Esophagus (tissue), 2 donors: ENCODE data around the gene NFATC3. TPM values are rescaled to one million over a fixed set of nuclear protein-coding genes. Genes with fewer than 3 reads are reported as not detected.
"Not testable (repeated sequence)": the region's sequence is repeated elsewhere in the genome, so short reads cannot be mapped to it uniquely, and the experiment has no call there.

Experiments
- H3K27ac ChIP-seq, 2 donors: one replicate each; pipeline ENCODE4 v1.5.1; 2013; ENCODE audit warnings: low read depth in 2 of 2, mild to moderate bottlenecking in 2 of 2, inconsistent platforms in 1 of 2, low read length in 1 of 2, moderate library complexity in 1 of 2
- H3K27me3 ChIP-seq, 2 donors: one replicate each; pipeline ENCODE4 v1.6.1; 2013; ENCODE audit warnings: low read length in 2 of 2, control low read depth in 1 of 2, mild to moderate bottlenecking in 1 of 2; ENCODE audit not compliant: insufficient read depth in 2 of 2, control insufficient read depth in 1 of 2
- H3K36me3 ChIP-seq, 2 donors: one replicate each; pipeline ENCODE4 v1.6.1; 2013; ENCODE audit warnings: low read length in 1 of 2; ENCODE audit not compliant: control insufficient read depth in 2 of 2, insufficient read depth in 2 of 2
- H3K4me1 ChIP-seq, 2 donors: one replicate each; pipeline ENCODE4 v1.6.1; 2013; ENCODE audit warnings: low read length in 1 of 2; ENCODE audit not compliant: control insufficient read depth in 2 of 2, insufficient read depth in 2 of 2
- H3K4me3 ChIP-seq, 2 donors: one replicate each; pipeline ENCODE4 v1.5.1; 2013; ENCODE audit warnings: low read length in 2 of 2, mild to moderate bottlenecking in 2 of 2, low read depth in 1 of 2, moderate library complexity in 1 of 2
- H3K9me3 ChIP-seq, 2 donors: one replicate each; pipeline ENCODE4 v1.6.1; 2013; ENCODE audit warnings: mild to moderate bottlenecking in 2 of 2, low read depth in 1 of 2, low read length in 1 of 2, moderate library complexity in 1 of 2; ENCODE audit not compliant: control insufficient read depth in 2 of 2, insufficient read depth in 1 of 2
- WGBS, 2 donors: extraction: QIAGEN DNeasy Blood & Tissue Kit; methylation state at CpG; one replicate each; pipeline ENCODE4 v1.1.7; 2013; 5-methylcytosine and 5-hydroxymethylcytosine counted together
- polyA plus RNA-seq, 2 donors: library from polyadenylated mRNA; stranded (reverse); fragments of 200-250 nt; gene quantifications; one replicate each; pipeline ENCODE4 v1.2.3, GENCODE V29; 2013
- donor health status: healthy with polysubstance abuse.
- donor health status: Bipolar disorder and iron deficiency.

Gene NFATC3
- polyA plus RNA-seq, 2 donors = 4.0 to 5.5 TPM

- Histone ChIP-seq H3K9me3 (no peaks in the 10 kb centered on the region), H3K4me3 (no peak overlapping the region), H3K27ac (no peak overlapping the region), H3K27me3 (no peaks in the 10 kb centered on the region), H3K4me1 (no peaks in the 10 kb centered on the region), H3K36me3 (no peaks in the 10 kb centered on the region)
- 59 to 69% methylated on average over 6 of the region's 6 CpGs for WGBS, 2 donors
Measured at GRCh38 chr16:68128577-68129305, 43.6 kb downstream of the NFATC3 start.

GRCh38 chr16:68130520-68130919, 45.4 kb downstream of the NFATC3 start:
- no peak overlapping the region for H3K4me3 ChIP-seq
- H3K27me3 ChIP-seq = no peaks in the 10 kb centered on the region
- no peaks in the 10 kb centered on the region for H3K36me3 ChIP-seq
- H3K4me1 ChIP-seq = no peaks in the 10 kb centered on the region
- WGBS, 2 donors = 91 to 92% methylated on average over 3 of the region's 3 CpGs
- no peaks in the 10 kb centered on the region for H3K9me3 ChIP-seq
- H3K27ac ChIP-seq = no peak overlapping the region

GRCh38 chr16:68131813-68132706, 46.9 kb downstream of the NFATC3 start:
- Histone ChIP-seq H3K9me3 (no peaks in the 10 kb centered on the region), H3K4me1 (no peaks in the 10 kb centered on the region), H3K4me3 (no peak overlapping the region), H3K27ac (no peak overlapping the region), H3K36me3 (no peaks in the 10 kb centered on the region), H3K27me3 (no peaks in the 10 kb centered on the region)
- 73 to 83% methylated on average over 2 of the region's 2 CpGs for WGBS, 2 donors

- WGBS, 2 donors = 94% methylated on average over 4 of the region's 4 CpGs
- H3K27ac ChIP-seq, H3K4me3 ChIP-seq, H3K36me3 ChIP-seq, H3K4me1 ChIP-seq, H3K9me3 ChIP-seq, H3K27me3 ChIP-seq: not testable (repeated sequence)
Measured at GRCh38 chr16:68133000-68133399, 47.8 kb downstream of the NFATC3 start.

GRCh38 chr16:68134644-68135043, 49.5 kb downstream of the NFATC3 start:
- no peak overlapping the region for H3K4me3 ChIP-seq
- 91 to 96% methylated on average over 1 of the region's 1 CpG for WGBS, 2 donors
- no peaks in the 10 kb centered on the region for H3K36me3 ChIP-seq
- H3K27me3 ChIP-seq = no peaks in the 10 kb centered on the region
- no peaks in the 10 kb centered on the region for H3K4me1 ChIP-seq
- no peak overlapping the region for H3K27ac ChIP-seq
- no peaks in the 10 kb centered on the region for H3K9me3 ChIP-seq

- Histone ChIP-seq H3K9me3 (no peaks in the 10 kb centered on the region), H3K4me1 (no peaks in the 10 kb centered on the region), H3K27me3 (no peaks in the 10 kb centered on the region), H3K27ac (peak overlapping the region; percentile 47 to 65), H3K4me3 (no peak overlapping the region), H3K36me3 (no peaks in the 10 kb centered on the region)
- 75 to 82% methylated on average over 3 of the region's 3 CpGs for WGBS, 2 donors
Measured at GRCh38 chr16:68136515-68136914, 51.3 kb downstream of the NFATC3 start.

GRCh38 chr16:68144008-68144407, 58.8 kb downstream of the NFATC3 start:
- Histone ChIP-seq H3K36me3 (no peaks in the 10 kb centered on the region), H3K27ac (no peak overlapping the region), H3K27me3 (no peaks in the 10 kb centered on the region), H3K4me1 (no peaks in the 10 kb centered on the region), H3K9me3 (no peaks in the 10 kb centered on the region), H3K4me3 (no peak overlapping the region)
- WGBS, 2 donors = 88 to 95% methylated on average over 1 of the region's 1 CpG

- Histone ChIP-seq H3K27me3 (no peaks in the 10 kb centered on the region), H3K9me3 (no peaks in the 10 kb centered on the region), H3K27ac (no peak overlapping the region), H3K4me3 (no peak overlapping the region), H3K4me1 (no peaks in the 10 kb centered on the region), H3K36me3 (no peaks in the 10 kb centered on the region)
- WGBS, 2 donors = 10 to 15% methylated on average over 2 of the region's 2 CpGs
Measured at GRCh38 chr16:68146585-68146984, 61.4 kb downstream of the NFATC3 start.

GRCh38 chr16:68147444-68147843, 62.3 kb downstream of the NFATC3 start:
- H3K27ac ChIP-seq = no peak overlapping the region
- H3K4me1 ChIP-seq = no peaks in the 10 kb centered on the region
- 91 to 96% methylated on average over 1 of the region's 1 CpG for WGBS, 2 donors
- H3K36me3 ChIP-seq = no peaks in the 10 kb centered on the region
- no peaks in the 10 kb centered on the region for H3K27me3 ChIP-seq
- no peak overlapping the region for H3K4me3 ChIP-seq
- H3K9me3 ChIP-seq = no peaks in the 10 kb centered on the region
